GM12801 (cell line): Measurements from ENCODE around the gene FUCA1.

Experiments used
- TF ChIP-seq, protein P1 (sequence below): IDR thresholded peaks from one replicate; pipeline ENCODE4 v1.5.1; 2011; ENCODE audit warnings: control low read depth; ENCODE audit not compliant: insufficient read length; ENCODE audit errors: extremely low read depth

FUCA1 gene

DNA sequence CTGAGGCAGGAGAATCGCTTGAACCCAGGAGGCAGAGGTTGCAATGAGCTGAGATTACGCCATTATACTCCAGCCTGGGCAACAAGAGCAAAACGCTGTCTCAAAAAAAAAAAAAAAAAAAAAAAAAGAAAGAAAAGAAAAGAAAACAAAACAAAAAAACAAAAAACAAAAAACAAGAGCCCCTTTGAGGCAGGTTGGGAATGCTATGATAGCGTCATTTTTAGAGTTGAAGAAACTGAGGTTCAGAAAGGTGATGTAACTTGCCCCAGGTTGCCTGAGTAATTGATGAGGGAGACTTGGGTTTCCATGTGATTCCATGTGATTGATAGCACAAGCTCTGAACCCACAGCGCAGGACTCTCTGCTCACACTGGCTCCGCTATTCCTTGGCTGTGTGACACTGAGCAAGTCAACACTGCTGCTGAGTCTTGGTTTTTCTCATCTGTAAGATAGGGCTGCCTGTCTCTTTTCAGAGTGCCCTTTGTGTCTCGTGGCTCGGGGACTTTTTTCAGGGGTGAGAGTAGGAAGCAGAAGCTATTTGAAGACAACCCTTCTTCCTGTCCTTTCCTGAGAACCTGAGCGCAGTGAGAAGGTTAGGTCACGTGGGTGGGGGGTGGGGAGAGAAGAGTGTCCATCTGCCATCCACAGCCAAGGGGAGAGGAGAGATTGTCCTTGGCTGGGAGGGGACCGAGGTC lies 42.6 kb upstream of the FUCA1 start:
- TF ChIP-seq, protein P1, sequence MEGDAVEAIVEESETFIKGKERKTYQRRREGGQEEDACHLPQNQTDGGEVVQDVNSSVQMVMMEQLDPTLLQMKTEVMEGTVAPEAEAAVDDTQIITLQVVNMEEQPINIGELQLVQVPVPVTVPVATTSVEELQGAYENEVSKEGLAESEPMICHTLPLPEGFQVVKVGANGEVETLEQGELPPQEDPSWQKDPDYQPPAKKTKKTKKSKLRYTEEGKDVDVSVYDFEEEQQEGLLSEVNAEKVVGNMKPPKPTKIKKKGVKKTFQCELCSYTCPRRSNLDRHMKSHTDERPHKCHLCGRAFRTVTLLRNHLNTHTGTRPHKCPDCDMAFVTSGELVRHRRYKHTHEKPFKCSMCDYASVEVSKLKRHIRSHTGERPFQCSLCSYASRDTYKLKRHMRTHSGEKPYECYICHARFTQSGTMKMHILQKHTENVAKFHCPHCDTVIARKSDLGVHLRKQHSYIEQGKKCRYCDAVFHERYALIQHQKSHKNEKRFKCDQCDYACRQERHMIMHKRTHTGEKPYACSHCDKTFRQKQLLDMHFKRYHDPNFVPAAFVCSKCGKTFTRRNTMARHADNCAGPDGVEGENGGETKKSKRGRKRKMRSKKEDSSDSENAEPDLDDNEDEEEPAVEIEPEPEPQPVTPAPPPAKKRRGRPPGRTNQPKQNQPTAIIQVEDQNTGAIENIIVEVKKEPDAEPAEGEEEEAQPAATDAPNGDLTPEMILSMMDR: no peak

DNA sequence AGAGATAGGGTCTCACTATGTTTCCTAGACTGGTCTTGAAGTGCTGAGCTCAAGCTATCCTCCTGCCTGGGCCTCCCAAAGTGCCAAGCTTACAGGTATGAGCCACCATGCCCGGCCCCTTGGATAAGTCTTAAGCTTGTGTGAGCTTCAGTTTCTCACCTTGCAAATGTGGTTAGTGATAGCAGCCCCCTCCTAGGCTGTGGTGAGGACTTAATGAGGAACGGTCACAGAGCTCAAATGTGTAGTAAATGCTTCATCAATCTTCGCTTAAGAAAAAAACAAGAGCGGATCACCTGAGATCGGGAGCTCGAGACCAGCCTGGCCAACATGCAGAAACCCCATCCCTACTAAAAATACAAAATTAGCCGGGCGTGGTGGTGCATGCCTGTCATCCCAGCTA lies 42.1 kb upstream of the FUCA1 start:
- TF ChIP-seq, protein P1: no peak

DNA sequence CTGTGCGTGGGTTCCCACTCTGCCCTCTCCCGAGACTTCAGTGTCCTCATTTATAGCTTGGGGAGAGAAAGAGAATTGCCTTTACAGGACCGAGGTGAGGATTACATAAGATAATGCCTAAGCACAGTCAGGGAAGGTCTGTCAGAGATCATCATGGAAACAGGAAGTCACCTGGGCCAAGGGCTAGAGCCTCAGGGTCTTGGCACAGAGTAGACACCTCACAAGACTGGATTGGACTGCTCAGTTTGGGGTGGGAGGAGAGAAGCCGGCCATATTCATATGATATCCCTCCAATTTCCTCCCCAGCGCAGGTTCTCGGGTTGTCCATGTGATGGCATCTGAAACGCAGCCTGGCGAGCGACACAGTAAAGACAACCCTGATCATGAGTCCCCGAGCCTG lies 41.3 kb upstream of the FUCA1 start:
- TF ChIP-seq, protein P1: no peak

DNA sequence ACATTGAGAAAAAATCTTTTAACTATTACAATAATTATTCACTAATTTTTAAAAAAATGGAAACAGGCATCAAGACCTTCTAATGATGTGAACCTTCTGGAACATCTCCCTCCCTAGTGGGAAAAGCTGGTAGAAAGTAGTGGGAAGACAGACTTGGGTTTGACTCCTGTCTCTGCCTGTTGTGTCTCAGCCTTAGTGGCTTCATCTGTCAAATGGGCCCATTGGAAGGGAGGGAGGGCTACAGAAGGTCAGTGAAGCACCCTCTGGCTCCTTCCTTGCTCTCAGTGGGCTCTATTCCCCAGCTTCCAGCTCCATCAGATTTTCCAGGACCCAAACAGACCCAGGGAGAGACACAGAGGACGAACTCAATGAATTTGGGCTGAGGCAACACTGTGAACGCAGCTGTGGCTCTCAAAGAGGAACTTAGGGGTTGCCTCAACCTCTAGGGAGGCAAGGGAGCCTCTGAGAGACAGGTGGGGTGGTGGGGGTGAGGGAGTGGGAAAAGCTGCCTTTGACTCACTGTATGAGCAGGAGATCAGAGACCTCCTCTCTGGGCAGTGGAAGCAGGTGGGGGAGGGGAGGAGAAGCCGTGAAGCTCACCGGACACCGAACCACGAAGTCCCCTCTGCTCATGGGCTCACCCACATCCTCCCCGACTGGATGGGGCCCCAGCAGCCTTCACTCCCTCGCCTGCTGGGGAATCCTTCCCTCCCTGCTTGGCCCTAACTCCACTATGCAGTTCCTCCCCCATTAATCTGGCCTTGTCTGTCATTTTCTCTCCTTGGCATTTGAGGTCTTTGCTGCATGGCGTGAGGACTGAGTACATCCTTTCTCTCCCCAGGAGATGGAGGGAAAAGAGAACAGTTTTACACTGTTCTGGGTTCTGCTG lies 40.6 kb upstream of the FUCA1 start:
- TF ChIP-seq, protein P1: no peak

DNA sequence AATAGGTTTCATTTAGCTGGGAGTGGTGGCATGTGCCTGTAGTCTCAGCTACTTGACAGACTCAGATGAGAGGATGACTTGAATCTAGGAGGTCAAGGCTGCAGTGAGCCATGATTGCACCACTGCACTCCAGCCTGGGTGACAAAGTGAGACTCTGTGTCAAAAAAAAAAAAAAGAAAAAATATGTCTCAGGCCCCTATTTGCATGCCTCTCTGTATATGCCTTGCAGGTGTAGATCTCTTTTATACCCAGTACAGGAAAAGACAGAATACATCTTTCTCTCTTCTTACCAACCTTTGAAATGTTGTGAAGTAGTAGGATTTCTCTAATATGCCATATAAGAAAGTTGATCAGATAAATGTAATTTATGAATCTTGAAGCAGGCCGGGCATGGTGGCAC lies 38.6 kb upstream of the FUCA1 start:
- TF ChIP-seq, protein P1: no peak

DNA sequence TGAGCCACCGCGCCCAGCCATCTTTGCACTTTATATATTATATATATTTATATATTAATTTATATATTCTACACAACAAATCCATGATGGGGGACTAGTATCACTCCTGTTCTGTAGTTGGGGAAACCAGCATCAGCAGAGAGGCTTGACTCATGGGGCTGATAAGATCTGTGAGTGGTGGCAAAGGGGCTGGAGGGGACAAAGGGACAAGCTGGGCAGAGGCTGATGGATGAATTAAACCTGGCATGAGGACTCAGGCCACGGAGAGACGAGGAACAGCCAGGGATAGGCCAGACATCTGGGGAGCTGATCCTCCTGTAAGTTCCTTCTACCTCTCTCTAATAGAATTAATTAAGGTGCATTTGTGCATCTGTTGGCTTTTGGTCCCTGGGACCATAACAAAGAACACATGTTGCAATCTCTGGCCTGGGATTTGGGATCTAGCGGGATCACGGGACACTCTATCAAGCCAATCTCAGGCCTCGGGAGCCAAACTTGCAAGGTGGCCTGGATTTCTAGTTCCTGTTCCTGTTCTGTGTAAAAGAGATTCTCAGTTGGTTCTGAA lies 37.5 kb upstream of the FUCA1 start:
- TF ChIP-seq, protein P1: no peak

DNA sequence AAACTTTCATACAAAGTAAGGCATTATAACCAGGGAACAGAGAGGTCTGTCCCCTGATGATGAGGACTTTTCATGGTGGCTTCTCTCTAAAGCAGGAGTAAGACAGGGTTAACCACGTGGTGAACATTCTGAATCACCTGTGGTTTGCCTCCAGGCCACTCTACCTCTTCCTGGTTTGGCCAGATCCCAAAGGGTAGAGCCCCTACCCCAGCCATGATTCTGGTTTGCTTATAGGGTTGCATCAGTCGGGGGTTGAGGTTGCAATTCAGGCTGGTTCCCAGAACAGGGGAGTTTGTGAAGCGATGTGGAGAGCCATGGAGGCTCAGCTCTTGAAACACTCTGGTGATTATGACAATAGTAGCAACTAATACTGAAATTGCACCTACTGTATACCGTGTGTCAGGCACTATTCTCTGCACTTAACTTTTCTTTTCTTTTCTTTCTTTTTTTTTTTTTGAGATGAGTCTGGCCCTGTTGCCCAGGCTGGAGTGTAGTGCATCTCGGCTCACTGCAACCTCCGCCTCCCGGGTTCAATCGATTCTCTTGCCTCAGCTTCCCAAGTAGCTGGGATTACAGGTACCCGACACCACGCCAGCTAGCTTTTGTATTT lies 36.8 kb upstream of the FUCA1 start:
- TF ChIP-seq, protein P1: no peak
